ENCODE measurements around the gene BFSP2.

- TF ChIP-seq CTCF (IDR thresholded peaks at IDR 0.05) (no peak), POLR2A (IDR thresholded peaks at IDR 0.05) (no peak)
Observed at GRCh38 chr3:133440652-133441051, 40.8 kb downstream of the BFSP2 start.
